ENCODE measurements around the gene PAPOLG.
A peak's percentile ranks its signal among the peaks of the same experiment; 100 is the strongest.

Gene PAPOLG

DNA sequence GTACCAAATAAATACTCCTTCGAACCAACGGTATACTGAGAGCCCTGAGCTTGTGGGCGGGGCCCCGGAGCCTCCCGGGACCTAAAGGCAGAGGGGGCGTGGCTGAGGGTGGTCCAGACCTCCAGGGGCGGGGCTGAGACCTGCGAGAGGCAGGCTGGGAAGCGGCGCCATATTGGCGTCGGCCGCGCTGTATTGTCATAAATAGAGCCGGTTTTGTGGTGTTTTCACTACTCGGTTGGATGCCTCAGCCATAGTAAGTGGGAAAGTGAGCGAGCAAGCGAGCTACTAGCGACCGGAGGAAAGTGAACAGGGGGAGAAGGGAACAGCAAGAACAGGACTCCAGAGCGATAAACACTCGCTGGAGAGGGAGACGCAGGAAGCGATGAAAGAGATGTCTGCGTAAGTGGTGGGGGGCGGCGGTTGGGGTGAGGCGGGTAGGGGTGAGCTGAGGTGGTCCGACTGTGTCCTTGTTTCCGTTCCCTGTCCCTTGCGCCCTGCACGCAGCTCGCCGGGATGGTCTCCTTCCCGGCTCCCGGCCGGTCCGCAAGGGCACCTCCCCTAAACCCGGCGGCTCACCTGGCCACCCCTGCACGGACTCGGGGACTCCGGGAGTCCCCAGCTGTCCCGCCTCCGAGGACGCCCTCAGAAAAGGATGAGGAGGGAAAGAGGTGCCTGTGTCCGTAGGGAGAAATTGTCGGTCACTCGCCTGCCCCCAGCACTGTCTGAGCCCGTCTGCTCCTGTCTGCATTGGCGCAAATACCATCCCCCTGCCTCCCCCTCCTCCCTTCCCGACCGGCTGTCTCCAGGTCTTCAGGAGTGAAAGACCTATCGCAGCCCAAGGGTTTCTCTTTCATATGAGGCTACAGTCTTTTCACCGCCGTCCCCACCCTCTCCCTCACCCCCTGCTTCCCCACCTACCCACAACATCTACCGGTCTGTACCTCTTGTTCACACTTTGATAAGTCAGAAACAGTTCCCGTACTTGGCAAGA lies at the start of gene PAPOLG:
PAPOLG (plus strand) TSS at position 172 of the 991 bp plus-strand sequence; CDS start at position 383, 211 bp downstream.
- DNase-seq (ENCODE audit: low read depth): peak; percentile 93

DNA sequence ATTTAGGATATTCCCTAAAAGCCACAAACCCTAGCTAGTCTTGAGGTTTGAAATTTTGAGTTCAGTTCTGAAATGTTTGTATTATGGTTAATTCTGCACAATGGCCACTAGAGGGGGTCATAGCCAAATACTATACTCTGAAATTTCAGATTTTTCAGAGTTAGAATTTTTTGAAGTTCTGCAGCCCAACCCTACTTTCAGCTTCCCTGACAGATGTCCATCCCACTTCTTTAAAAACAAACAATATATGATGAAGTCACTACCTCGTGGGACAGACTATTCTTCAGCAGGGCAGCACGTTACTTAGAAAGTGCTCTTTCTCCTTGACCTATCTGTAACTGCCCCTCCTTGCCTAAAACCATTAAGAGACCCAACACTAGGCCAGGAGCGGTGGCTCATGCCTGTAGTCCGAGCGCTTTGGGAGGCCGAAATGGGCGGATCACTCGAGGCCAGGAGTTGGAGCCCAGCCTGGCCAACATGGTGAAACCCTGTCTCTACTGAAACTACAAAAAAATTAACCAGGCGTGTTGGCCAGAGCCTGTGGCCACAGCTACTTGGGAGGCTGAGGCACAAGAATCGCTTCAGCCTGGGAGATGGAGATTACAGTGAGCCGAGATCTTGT lies 48.2 kb upstream of the PAPOLG start:
- peak; percentile 31 for DNase-seq (ENCODE audit: low read depth)

- no peak for DNase-seq (ENCODE audit: low read depth)
These were observed 47.3 kb upstream of the PAPOLG start for GRCh38 chr2:60708630-60709320.

GRCh38 chr2:60710707-60711106 lies 45.4 kb upstream of the PAPOLG start:
- DNase-seq (ENCODE audit: low read depth): peak; percentile 10

GRCh38 chr2:60715561-60715960 lies 40.5 kb upstream of the PAPOLG start:
- no peak for DNase-seq (ENCODE audit: low read depth)

- no peak for DNase-seq (ENCODE audit: low read depth)
These were observed 38.4 kb upstream of the PAPOLG start for GRCh38 chr2:60717691-60718090.

- DNase-seq (ENCODE audit: low read depth): no peak
These were observed 36.7 kb upstream of the PAPOLG start for GRCh38 chr2:60719331-60719730.

DNA sequence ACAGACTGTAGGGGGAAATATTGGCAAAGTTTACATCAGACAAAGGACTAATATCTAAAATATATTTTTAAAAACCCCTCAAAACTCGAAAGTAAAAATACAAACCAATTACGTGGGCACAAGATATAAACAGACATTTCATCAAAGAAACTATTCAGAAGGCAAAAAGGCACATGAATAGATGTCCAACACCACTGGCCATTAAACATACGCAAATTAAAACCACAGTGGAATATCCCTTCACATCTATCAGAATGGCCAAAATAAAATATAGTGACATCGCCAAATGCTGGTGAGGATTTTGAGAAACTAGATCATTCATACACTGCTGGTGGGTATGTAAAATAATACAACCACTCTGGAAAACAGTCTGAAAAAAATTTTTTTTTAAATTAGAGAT lies 30.6 kb upstream of the PAPOLG start:
- DNase-seq (ENCODE audit: low read depth): no peak

GRCh38 chr2:60728855-60729254 lies 27.2 kb upstream of the PAPOLG start:
- DNase-seq (ENCODE audit: low read depth): no peak

DNA sequence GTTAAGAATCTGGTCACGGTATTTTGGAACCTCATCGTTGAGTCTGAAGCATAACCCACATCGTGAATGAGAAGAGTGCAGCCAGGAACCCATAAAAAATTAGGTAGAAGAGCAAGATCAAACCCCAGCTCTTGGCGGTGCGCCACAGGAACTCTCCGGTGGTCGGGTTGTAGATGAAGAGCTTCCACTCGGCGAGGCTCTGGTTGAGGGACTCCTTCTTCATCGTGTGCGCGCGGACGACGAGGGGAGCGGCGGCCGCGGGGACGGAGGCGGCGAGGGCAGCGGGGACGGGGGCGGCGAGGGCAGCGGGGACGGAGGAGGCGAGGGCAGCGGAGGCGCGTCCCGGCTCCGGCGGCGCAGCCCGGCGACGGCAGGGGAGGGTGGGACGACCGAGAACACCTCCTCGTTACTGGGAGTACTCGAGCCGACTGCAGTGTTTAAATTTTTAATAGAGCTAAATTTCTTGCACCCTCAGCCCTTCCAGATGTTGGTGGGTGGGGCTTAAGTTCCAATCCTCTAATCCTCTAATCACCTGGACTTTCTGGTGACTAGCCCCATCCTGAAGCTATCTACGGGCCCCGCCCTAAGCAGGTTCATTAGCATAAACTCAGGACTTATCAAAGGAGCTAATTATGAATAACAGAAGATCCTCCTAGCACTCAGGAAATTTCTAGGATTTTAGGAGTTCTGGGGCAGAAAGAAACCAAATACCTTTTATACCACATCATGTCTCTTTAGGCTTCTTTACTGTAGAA lies 20.4 kb upstream of the PAPOLG start:
- DNase-seq (ENCODE audit: low read depth): no peak

GRCh38 chr2:60738679-60739078 lies 17.4 kb upstream of the PAPOLG start:
- DNase-seq (ENCODE audit: low read depth): no peak

DNA sequence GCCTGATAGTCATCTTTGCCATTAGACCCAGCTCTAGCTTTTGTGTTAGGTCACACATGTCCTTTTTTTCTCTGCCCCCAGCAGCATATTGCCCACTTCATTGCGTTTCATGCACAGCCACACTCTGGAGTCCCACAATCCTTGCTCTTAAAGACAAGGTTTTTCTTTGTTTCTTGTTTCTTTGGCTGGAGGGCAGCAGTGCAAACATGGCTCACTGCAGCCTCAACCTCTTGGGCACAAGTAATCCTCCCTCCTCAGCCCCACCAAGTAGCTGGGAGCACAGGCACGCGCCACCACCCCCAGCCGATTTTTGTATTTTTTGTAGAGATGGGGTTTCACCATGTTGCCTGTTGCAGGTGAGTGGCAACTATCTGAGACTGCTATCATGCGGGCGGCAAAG lies 16.9 kb upstream of the PAPOLG start:
- no peak for DNase-seq (ENCODE audit: low read depth)

DNA sequence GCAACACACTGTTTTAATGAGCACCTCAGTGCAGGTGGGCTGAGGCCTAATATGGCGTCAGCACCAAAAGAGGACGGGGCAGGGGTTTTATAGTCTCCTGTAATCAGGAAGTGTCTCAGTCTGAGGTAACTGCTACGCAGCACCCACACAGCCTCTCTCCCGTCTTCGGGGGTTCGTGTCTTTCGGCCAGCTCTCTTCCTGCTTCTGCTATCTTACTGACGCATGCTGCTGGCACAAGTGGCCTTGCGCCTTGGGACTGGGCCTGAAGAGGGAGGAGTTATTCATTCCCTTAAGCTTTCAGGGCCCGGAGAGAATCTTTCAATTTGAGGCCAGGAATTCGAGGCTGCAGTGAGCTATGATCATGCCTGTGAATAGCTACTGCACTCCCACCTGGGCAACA lies 14.5 kb upstream of the PAPOLG start:
- DNase-seq (ENCODE audit: low read depth): no peak

GRCh38 chr2:60742419-60742818 lies 13.6 kb upstream of the PAPOLG start:
- DNase-seq (ENCODE audit: low read depth): no peak

DNA sequence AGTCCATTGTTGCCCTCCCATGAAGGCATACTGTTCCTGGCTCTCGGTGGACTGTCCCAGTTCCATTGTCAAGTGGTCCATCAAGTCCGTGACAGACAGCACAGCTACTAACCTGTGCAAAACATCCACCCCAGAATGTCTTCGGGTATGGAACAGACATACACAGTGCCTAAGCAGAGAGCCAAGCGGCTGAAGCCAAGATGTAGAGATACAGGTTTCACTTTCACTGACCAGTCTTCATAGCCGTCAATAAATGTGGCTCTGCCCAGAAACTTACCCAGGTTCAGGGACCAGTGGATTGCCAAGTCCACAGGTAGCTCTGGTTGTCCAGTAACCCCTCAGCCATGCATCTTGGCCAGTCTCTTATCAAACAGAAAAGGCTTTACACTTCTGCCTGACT lies 10.7 kb upstream of the PAPOLG start:
- no peak for DNase-seq (ENCODE audit: low read depth)

DNA sequence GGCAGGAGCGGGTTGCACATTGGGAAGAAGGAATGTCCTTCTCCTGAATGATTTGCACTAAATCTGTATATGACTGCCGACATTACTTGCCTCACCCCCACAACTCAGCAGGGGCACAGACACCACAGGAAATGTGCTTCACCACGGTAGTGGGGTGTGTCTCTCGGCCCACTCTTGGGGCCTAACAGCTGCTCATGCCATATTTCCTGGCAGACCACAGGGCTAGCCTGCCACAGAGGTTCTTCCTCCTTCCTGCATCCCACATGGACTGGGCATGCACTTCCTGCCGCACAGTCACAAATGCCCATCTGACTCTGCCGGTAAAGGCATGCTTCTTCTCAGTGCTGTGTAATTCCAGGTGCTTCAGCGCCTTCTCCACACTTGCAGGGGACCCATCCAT lies 10.3 kb upstream of the PAPOLG start:
- no peak for DNase-seq (ENCODE audit: low read depth)

DNA sequence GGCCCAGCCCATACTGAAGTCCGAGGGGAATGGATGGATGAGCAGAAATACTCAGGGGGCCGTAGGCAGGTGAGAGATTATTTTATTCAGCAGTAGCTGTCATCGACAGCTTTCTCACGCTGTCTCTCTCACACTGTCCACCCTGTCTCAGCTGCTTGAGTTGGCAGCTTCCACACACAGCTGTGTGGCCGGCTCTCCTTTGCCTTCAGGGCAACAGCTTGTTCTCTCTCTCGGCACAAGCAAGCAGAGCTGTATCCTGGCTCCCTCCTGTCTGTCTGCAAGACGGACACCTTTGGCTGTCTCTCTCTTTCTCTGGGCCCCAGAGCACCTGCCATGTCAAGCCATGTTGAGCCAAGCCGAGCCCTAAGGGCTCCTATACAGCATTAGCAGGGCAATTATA lies 9.8 kb upstream of the PAPOLG start:
- no peak for DNase-seq (ENCODE audit: low read depth)

- no peak for DNase-seq (ENCODE audit: low read depth)
These were observed 3.6 kb downstream of the PAPOLG start for GRCh38 chr2:60759654-60760053.

GRCh38 chr2:60764736-60765534 lies 8.9 kb downstream of the PAPOLG start:
- DNase-seq (ENCODE audit: low read depth): peak; percentile 27

- no peak for DNase-seq (ENCODE audit: low read depth)
These were observed 10.2 kb downstream of the PAPOLG start for GRCh38 chr2:60766283-60766682.

DNA sequence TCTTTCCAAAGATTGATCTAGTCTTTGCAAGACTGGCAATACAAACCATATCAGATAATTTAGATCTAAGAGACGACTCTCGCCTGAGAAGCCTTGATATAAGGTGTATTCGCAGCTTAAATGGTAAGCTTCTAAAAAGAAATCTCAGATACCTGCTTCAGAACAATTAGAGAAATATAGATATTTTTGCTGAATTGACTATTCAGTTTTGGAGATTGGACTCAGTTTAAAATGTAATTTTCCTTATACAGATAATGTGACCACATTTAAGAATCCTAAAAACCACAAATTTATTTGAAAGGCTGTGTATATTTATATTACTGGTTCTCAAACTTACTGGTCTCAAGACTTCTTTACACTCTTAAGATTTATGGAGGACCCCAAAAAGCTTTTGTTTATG lies 15.4 kb downstream of the PAPOLG start:
- DNase-seq (ENCODE audit: low read depth): no peak
